LNCaP clone FGC (cell line): ENCODE measurements around the gene PLEKHG5.

Experiments used
- DNase-seq: peaks from one replicate; pipeline ENCODE4 v3.0.0-alpha.2; 2011; ENCODE audit warnings: low read depth
- H3K4me3 ChIP-seq: 2 replicates; pipeline ENCODE4 v1.5.1; 2011; ENCODE audit warnings: mild to moderate bottlenecking, low read depth, low read length, control low read depth
- CTCF ChIP-seq: IDR thresholded peaks from 2 replicates; pipeline ENCODE4 v1.5.1; 2012; ENCODE audit warnings: mild to moderate bottlenecking; ENCODE audit not compliant: control insufficient read depth, insufficient read depth; ENCODE audit errors: extremely low read depth

Gene PLEKHG5

GRCh38 chr1:6464514-6464836 lies 27.0 kb downstream of the PLEKHG5 start:
- TF ChIP-seq CTCF: peak; percentile 67
- DNase-seq: peak; percentile 19
- H3K4me3 ChIP-seq: no peak overlapping the region

GRCh38 chr1:6463120-6463412 lies 28.4 kb downstream of the PLEKHG5 start:
- DNase-seq: no peak
- H3K4me3 ChIP-seq: no peak overlapping the region
- no peak for TF ChIP-seq CTCF

GRCh38 chr1:6462412-6463119 lies 28.9 kb downstream of the PLEKHG5 start:
- H3K4me3 ChIP-seq: no peak overlapping the region
- no peak for TF ChIP-seq CTCF
- no peak for DNase-seq

- no peak for TF ChIP-seq CTCF
- no peak overlapping the region for H3K4me3 ChIP-seq
- DNase-seq: no peak
Observed at GRCh38 chr1:6461538-6462411, 29.7 kb downstream of the PLEKHG5 start.

GRCh38 chr1:6461051-6461530 lies 30.4 kb downstream of the PLEKHG5 start:
- no peak overlapping the region for H3K4me3 ChIP-seq
- no peak for TF ChIP-seq CTCF
- DNase-seq: no peak

GRCh38 chr1:6460301-6461050 lies 31.0 kb downstream of the PLEKHG5 start:
- no peak for TF ChIP-seq CTCF
- no peak for DNase-seq
- H3K4me3 ChIP-seq: no peak overlapping the region
